ENCODE data around the gene BMPR2. TPM values are rescaled to one million over a fixed set of nuclear protein-coding genes. Genes with fewer than 3 reads are reported as not detected.
"Not testable (repeated sequence)": the region's sequence is repeated elsewhere in the genome, so short reads cannot be mapped to it uniquely, and the experiment has no call there.

Gene BMPR2
- total RNA-seq, 4 donors from 2014 or later, result 30.4 to 50.2 (median 36.5) TPM

- no peak overlapping the region for H3K4me3 ChIP-seq (ENCODE audit: low read depth, poor library complexity, severe bottlenecking)
- 93 to 95% methylated on average over 2 of the region's 2 CpGs for WGBS, 2 donors
- DNase-seq (ENCODE audit: low spot score in 2 of 2), result no peak
Observed at GRCh38 chr2:202360646-202361045, 15.5 kb upstream of the BMPR2 start.

GRCh38 chr2:202361108-202361507 is 15.0 kb upstream of the BMPR2 start:
- H3K4me3 ChIP-seq (ENCODE audit: low read depth, poor library complexity, severe bottlenecking), result no peak overlapping the region
- WGBS, 2 donors, result 76 to 81% methylated on average over 4 of the region's 4 CpGs
- intact Hi-C loops (cut with DNase I; ENCODE audit: low total_unique reads), result no loop called here
- DNase-seq (ENCODE audit: low spot score in 2 of 2), result no peak
- TF ChIP-seq POLR2A (IDR thresholded peaks at IDR 0.05) (no peak), CTCF (IDR thresholded peaks at IDR 0.05) (no peak)

More at GRCh38 chr2:202360646-202361045, 15.5 kb upstream of the BMPR2 start:
- intact Hi-C loops (cut with DNase I; ENCODE audit: low total_unique reads), result no loop called here
- no peak for TF ChIP-seq POLR2A (IDR thresholded peaks at IDR 0.05)
- TF ChIP-seq CTCF (IDR thresholded peaks at IDR 0.05), result no peak

GRCh38 chr2:202373490-202373889 is 2.6 kb upstream of the BMPR2 start:
- 81 to 93% methylated on average over 7 of the region's 7 CpGs for WGBS, 2 donors
- no peak overlapping the region for H3K4me3 ChIP-seq (ENCODE audit: low read depth, poor library complexity, severe bottlenecking)
- intact Hi-C loops (cut with DNase I; ENCODE audit: low total_unique reads), result no loop called here
- TF ChIP-seq POLR2A (IDR thresholded peaks at IDR 0.05) (no peak), CTCF (IDR thresholded peaks at IDR 0.05) (no peak)
- no peak for DNase-seq (ENCODE audit: low spot score in 2 of 2)

- H3K4me3 ChIP-seq (ENCODE audit: low read depth, poor library complexity, severe bottlenecking); intact Hi-C loops (cut with DNase I; ENCODE audit: low total_unique reads): not testable (repeated sequence)
- DNase-seq (ENCODE audit: low spot score in 2 of 2), result peak in 1 of 2 donors; percentile 73
- WGBS, 2 donors, result 89 to 92% methylated on average over 22 of the region's 22 CpGs
Observed at GRCh38 chr2:202374383-202374782, 1.7 kb upstream of the BMPR2 start.

GRCh38 chr2:202375033-202375608 is 1.0 kb upstream of the BMPR2 start:
- intact Hi-C loops (cut with DNase I; ENCODE audit: low total_unique reads), result no loop called here
- WGBS, 2 donors, result 1% methylated on average over 33 of the region's 33 CpGs
- TF ChIP-seq CTCF (IDR thresholded peaks at IDR 0.05), result no peak
- no peak for TF ChIP-seq POLR2A (IDR thresholded peaks at IDR 0.05)
- peak overlapping the region; percentile 66 for H3K4me3 ChIP-seq (ENCODE audit: low read depth, poor library complexity, severe bottlenecking)
- DNase-seq (ENCODE audit: low spot score in 2 of 2), result peak; percentile 35 to 88

GRCh38 chr2:202376460-202377206 is 506 bp downstream of the BMPR2 start:
- peak overlapping the region; percentile 86 for H3K4me3 ChIP-seq (ENCODE audit: low read depth, poor library complexity, severe bottlenecking)
- WGBS, 2 donors, result 1% methylated on average over 54 to 67 of the region's 69 CpGs
- TF ChIP-seq CTCF (IDR thresholded peaks at IDR 0.05) (no peak), POLR2A (IDR thresholded peaks at IDR 0.05) (no peak)
- intact Hi-C loops (cut with DNase I; ENCODE audit: low total_unique reads), result no loop called here
- peak in 1 of 2 donors; percentile 88 for DNase-seq (ENCODE audit: low spot score in 2 of 2)

All from lower leg skin (tissue), 4 donors.